T-helper 2 cell treated with Interferon-gamma antibody and Interleukin-4, amounts not matched to agents 5 μg/mL and 100 μg/mL, for 36 hours (primary cell): ENCODE data around the gene MAP2.

Experiments used
- DNase-seq: peaks from one replicate; pipeline ENCODE4 v3.0.0; 2021; ENCODE audit warnings: low spot score
- H3K27ac Mint-ChIP-seq: one replicate; pipeline ENCODE4 v1.8.0; 2021; ENCODE audit warnings: mild to moderate bottlenecking, mixed read lengths
- H3K27me3 Mint-ChIP-seq: one replicate; pipeline ENCODE4 v1.8.0; 2021; ENCODE audit warnings: low read depth, mixed read lengths
- H3K36me3 Mint-ChIP-seq: one replicate; pipeline ENCODE4 v1.8.0; 2021; ENCODE audit warnings: low read depth, mixed read lengths
- H3K4me1 Mint-ChIP-seq: one replicate; pipeline ENCODE4 v1.8.0; 2021; ENCODE audit warnings: low read depth, mixed read lengths
- H3K4me3 Mint-ChIP-seq: one replicate; pipeline ENCODE4 v1.8.0; 2022; ENCODE audit warnings: mild to moderate bottlenecking, moderate library complexity, mixed read lengths
- H3K9me3 Mint-ChIP-seq: one replicate; pipeline ENCODE4 v1.8.0; 2021; ENCODE audit warnings: mixed read lengths

The MAP2 gene

DNA sequence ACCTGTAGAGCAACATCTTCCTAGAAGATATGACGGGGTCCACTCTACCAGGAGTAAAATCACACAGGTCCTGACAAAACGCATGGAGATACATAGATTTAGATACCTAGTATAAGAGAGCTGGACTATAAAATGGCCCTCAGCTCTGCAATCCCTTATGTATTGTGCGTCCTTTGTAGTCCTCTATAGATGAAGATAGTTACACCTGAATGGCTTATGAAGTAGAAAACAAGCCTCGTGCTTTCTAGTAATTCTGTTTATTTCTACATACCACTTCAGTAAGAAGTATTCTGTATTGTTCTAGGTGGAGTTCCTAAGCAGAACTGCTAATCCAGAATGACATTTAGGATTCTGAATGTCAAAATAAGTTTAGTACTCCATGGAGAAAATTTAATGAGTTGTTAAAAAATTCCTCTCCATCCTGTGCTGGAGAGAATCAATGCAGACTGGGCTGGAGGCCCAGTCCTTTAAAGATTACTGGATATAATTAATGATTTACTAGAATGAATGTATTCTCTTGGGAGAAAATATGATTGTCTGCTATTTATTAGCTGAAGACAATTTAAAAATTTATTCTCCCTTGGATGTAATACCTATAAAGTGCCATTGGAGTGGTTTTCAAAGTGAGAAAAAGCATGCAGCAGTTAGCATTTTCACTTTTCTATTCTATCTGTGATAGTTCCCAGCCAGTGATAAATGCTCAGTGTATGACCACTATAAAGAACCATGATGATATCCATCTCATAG is 200.5 kb downstream of the MAP2 start:
- Mint-ChIP-seq H3K9me3 (no peaks in the 10 kb centered on the region), H3K27me3 (no peaks in the 10 kb centered on the region), H3K4me3 (no peak overlapping the region), H3K4me1 (no peaks in the 10 kb centered on the region), H3K27ac (no peak overlapping the region), H3K36me3 (no peaks in the 10 kb centered on the region)
- no peak for DNase-seq

DNA sequence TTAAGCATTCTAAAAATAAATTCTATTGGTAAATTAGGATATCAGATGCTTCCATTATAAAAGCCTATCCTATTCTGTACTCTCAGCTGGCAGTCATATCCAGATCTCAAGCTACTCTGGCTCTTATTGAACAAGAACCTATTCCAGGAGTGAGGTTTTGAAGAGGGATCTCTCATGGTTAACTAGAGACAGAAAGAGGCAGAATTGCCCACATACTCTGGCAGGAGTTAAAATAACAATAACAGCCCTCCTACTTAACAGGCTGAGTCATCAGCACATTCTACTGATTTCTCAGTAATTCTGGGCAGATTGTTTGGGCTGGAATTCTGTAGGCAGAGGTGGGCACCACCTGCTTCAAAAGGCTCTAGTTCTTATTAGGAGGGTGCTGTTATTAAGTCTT is 205.8 kb downstream of the MAP2 start:
- H3K36me3 Mint-ChIP-seq = no peaks in the 10 kb centered on the region
- no peak overlapping the region for H3K4me3 Mint-ChIP-seq
- no peaks in the 10 kb centered on the region for H3K4me1 Mint-ChIP-seq
- DNase-seq = no peak
- H3K27ac Mint-ChIP-seq = no peak overlapping the region
- H3K27me3 Mint-ChIP-seq = no peaks in the 10 kb centered on the region
- H3K9me3 Mint-ChIP-seq = no peaks in the 10 kb centered on the region

DNA sequence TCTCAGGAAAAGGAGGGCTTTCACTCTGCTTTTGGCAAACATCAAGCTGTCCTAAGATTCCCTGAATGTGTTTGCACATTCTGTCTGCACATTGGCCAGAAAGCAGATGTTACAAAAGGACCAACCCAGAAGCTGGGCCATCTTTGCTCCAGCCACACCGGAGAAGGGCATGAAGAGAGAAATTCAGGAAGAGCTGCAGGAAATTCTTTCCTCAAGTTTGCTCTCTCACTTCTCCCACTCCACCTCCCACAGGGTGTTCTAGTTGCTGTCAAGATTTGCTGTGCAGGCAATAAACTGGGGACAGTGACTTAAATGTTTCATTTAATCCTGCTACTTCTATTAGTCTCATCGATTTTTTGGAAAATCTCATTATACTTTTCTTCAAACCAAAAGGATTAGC is 210.1 kb downstream of the MAP2 start:
- DNase-seq = no peak
- Mint-ChIP-seq H3K4me1 (no peaks in the 10 kb centered on the region), H3K9me3 (no peaks in the 10 kb centered on the region), H3K27ac (no peak overlapping the region), H3K36me3 (no peaks in the 10 kb centered on the region), H3K27me3 (no peaks in the 10 kb centered on the region), H3K4me3 (no peak overlapping the region)

DNA sequence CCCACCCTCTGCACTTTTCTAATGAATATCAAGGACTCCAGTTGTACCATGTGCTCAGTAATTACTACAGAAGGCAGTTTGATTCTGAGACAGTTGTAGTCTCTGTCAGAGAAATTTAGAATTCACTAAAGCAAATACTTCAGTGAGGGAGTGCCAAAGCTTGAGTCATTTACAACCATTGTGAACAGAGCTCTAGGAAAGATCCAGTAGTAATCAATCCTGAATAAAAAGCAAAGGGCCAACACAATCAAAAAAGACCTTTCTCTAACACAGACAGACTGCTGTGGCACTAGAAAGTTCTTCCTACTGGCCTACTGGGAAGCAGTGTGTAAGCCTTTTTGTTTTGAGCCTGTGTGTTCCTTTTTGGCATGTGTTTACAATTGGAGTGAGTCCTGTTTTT is 212.2 kb downstream of the MAP2 start:
- no peak for DNase-seq
- Mint-ChIP-seq H3K36me3 (no peaks in the 10 kb centered on the region), H3K27ac (no peak overlapping the region), H3K27me3 (no peaks in the 10 kb centered on the region), H3K9me3 (no peaks in the 10 kb centered on the region), H3K4me3 (no peak overlapping the region), H3K4me1 (no peaks in the 10 kb centered on the region)

DNA sequence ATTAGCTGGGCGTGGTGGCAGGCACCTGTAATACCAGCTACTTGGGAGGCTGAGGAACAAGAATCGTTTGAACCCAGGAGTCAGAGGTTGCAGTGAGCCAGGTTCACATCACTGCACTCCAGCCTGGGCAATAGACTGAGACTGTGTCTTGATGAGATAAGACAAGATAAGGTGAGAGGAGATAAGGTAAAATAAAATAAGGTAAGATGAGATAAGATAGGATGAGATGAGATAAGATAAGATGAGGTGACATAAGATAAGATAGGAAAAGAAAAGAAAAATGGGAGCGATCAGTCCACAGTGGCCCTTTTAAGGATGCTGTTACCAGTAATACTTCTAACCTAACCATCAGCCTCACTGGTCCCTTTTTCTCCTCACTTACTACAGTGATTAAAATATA is 213.4 kb downstream of the MAP2 start:
- H3K27me3 Mint-ChIP-seq = no peaks in the 10 kb centered on the region
- no peak overlapping the region for H3K4me3 Mint-ChIP-seq
- no peaks in the 10 kb centered on the region for H3K4me1 Mint-ChIP-seq
- DNase-seq = no peak
- no peaks in the 10 kb centered on the region for H3K9me3 Mint-ChIP-seq
- no peak overlapping the region for H3K27ac Mint-ChIP-seq
- no peaks in the 10 kb centered on the region for H3K36me3 Mint-ChIP-seq

DNA sequence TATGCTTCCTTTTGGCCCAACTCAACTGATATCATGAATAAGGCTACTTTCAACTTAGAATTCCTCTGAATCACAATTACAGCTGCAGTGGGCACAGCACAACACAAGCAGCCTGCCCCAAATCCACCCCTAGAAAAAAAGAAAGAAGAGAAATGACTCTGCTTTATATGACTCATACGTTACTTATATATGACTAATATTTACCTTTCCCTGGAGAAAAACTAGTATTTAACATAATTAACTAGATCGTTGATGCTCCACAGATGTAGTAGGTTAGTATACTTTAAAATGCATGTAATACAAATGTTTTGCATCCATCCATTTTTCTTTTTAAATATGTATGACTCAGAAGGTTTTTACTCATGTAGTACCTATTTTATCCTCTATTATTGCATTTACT is 214.5 kb downstream of the MAP2 start:
- Mint-ChIP-seq H3K27me3 (no peaks in the 10 kb centered on the region), H3K4me1 (no peaks in the 10 kb centered on the region), H3K27ac (no peak overlapping the region), H3K9me3 (no peaks in the 10 kb centered on the region), H3K4me3 (no peak overlapping the region), H3K36me3 (no peaks in the 10 kb centered on the region)
- no peak for DNase-seq

DNA sequence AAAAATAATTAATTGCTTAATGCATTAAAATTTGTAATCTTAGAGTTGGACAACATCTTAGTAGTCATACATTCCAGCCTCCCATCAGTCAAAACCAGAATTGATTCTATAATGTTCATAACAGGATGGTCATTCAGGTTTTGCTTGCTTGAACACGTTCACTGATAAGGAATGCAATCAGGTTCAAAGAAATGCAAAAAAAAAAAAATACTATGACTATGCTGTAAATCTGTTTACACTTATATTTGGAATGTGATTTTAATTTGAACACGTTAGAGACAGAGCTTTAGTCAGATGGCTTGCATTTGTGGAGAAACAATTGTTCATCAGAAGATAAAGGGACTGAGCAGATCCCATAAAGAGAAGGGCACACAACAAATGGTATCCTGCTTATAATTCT is 216.5 kb downstream of the MAP2 start:
- Mint-ChIP-seq H3K36me3 (no peaks in the 10 kb centered on the region), H3K27ac (no peak overlapping the region), H3K27me3 (no peaks in the 10 kb centered on the region), H3K9me3 (no peaks in the 10 kb centered on the region), H3K4me1 (no peaks in the 10 kb centered on the region), H3K4me3 (no peak overlapping the region)
- no peak for DNase-seq

DNA sequence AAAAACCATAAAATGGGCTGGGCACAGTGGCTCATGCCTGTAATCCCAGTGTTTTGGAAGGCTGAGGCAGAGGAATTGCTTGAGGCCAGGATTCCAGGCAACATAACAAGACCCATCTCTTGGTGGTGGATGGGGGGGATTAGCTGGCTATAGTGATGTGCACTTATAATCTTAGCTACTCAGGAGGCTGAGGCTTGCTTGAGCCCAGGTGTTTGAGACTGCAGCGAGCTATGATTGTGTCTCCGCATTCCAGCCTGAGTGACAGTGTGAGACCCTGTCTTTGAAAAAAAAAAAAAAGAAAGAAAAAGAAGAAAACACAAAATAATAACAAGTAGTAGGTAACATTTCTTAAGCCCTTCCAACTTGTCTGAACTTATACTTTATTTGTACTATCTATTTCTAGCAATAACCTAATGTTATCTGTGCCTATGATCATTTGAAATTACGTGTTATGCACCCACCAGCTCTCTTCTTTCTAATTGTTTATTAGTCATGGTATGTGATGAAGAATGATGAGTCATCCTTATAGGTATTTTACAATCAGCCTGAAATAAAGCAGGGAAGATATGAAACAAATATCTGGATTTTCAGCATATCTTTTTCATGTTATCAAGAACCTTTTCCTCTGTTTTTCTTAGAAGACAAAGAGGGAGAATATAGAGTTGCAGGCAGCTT is 218.4 kb downstream of the MAP2 start:
- Mint-ChIP-seq H3K4me1 (no peaks in the 10 kb centered on the region), H3K4me3 (no peak overlapping the region), H3K27ac (no peak overlapping the region), H3K36me3 (no peaks in the 10 kb centered on the region), H3K27me3 (no peaks in the 10 kb centered on the region), H3K9me3 (no peaks in the 10 kb centered on the region)
- no peak for DNase-seq

DNA sequence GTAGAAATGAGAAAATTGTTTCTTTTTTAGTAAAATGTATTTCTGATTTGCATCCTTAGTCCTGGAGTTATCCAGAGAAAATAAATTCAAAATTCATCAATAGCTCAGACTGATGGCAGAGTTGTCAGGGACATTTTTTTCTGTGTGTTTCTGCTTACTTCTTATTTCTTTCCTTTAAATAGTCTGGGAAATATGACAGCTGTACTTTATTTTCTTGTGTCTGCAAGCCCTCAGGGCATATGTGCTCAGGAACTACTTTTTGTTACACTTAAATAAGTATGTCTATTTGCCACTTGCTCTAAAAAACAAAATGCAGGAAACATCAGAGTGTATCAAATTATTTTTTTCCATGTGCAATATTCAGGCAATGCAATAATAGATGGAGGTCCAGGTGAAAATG is 221.0 kb downstream of the MAP2 start:
- no peaks in the 10 kb centered on the region for H3K27me3 Mint-ChIP-seq
- DNase-seq = no peak
- no peaks in the 10 kb centered on the region for H3K36me3 Mint-ChIP-seq
- no peaks in the 10 kb centered on the region for H3K9me3 Mint-ChIP-seq
- H3K27ac Mint-ChIP-seq = no peak overlapping the region
- no peaks in the 10 kb centered on the region for H3K4me1 Mint-ChIP-seq
- no peak overlapping the region for H3K4me3 Mint-ChIP-seq

DNA sequence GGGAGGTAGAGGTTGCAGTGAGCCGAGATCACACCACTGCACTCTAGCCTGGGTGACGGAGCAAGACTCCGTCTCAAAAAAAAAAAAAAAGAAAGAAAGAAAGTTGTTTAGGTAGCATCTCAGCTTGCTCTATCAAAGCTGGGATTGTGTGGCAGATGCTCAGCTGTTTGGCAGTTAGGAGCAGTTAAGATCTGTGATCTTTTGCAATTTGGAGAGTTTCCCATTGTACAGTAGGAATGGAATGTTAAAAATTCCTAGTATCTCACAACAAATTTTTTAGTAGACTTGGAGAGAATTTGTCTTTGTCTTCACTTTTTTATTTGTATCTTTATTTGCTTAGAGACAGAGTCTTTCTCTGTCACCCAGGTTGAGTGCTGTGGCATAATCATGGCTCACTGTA is 224.9 kb downstream of the MAP2 start:
- H3K27me3 Mint-ChIP-seq = no peaks in the 10 kb centered on the region
- H3K4me3 Mint-ChIP-seq = no peak overlapping the region
- no peaks in the 10 kb centered on the region for H3K4me1 Mint-ChIP-seq
- no peak for DNase-seq
- no peak overlapping the region for H3K27ac Mint-ChIP-seq
- H3K36me3 Mint-ChIP-seq = no peaks in the 10 kb centered on the region
- H3K9me3 Mint-ChIP-seq = no peaks in the 10 kb centered on the region

DNA sequence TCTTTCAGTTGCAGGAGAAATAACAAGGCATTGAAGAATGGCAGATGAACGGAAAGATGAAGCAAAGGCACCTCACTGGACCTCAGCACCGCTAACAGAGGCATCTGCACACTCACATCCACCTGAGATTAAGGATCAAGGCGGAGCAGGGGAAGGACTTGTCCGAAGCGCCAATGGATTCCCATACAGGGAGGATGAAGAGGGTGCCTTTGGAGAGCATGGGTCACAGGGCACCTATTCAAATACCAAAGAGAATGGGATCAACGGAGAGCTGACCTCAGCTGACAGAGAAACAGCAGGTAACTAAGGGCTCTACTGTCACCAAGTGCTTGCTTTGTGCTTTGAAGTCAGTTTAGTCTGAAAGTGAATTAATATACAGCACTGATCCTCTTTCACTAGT is 229.3 kb downstream of the MAP2 start:
- no peaks in the 10 kb centered on the region for H3K36me3 Mint-ChIP-seq
- no peaks in the 10 kb centered on the region for H3K27me3 Mint-ChIP-seq
- no peak for DNase-seq
- H3K4me1 Mint-ChIP-seq = no peaks in the 10 kb centered on the region
- no peak overlapping the region for H3K27ac Mint-ChIP-seq
- no peaks in the 10 kb centered on the region for H3K9me3 Mint-ChIP-seq
- H3K4me3 Mint-ChIP-seq = no peak overlapping the region

DNA sequence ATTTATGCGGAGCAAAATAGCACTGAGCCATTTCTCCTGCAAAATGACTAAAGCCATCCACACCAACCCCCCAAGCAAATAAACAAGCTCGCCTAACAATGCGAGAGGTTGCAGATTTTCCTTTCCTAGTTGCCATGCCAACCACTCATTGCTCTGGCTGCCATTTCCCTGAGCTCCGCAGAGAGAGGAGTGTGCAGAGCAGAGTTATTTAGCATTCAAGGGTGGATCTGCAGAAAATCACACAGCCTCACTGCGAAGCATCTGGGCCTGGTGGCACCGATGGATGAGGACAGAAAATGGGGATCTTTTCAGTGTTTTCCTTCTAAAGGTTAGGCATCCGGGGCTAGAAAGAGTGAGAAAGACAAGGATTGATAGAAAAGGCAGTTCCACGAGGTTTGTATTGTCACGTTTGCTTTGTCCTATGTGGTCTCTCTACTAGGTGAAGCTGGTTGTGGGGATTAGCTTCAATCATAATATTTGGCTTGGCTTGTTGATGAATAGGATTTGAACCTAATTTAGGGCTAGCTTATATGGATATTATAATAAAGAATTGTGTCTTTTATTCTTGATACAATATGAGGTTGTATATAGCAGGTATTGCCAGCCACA is 237.5 kb downstream of the MAP2 start:
- DNase-seq = no peak
- Mint-ChIP-seq H3K27me3 (no peaks in the 10 kb centered on the region), H3K36me3 (no peaks in the 10 kb centered on the region), H3K9me3 (no peaks in the 10 kb centered on the region), H3K27ac (no peak overlapping the region), H3K4me1 (no peaks in the 10 kb centered on the region), H3K4me3 (no peak overlapping the region)

DNA sequence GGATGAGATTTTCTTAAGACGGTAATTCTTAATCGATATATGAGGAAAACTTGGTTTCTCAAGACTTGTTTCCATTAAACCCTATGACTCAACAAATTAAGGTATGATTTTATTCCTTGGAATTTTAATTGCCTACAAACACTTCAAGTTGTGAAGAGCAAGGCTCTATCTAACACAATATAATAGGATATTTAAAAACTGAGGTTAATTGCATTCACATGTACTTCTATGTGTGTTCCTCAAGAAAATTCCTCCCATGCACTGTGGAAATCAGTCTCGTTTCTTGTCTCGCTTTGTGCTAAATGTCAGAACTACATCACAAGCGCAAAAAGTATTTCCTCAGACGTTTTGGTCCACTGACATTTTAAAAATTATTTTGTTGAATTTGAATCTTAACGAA is 238.2 kb downstream of the MAP2 start:
- H3K36me3 Mint-ChIP-seq = no peaks in the 10 kb centered on the region
- H3K9me3 Mint-ChIP-seq = no peaks in the 10 kb centered on the region
- H3K4me3 Mint-ChIP-seq = no peak overlapping the region
- no peaks in the 10 kb centered on the region for H3K27me3 Mint-ChIP-seq
- no peaks in the 10 kb centered on the region for H3K4me1 Mint-ChIP-seq
- no peak overlapping the region for H3K27ac Mint-ChIP-seq
- DNase-seq = no peak

DNA sequence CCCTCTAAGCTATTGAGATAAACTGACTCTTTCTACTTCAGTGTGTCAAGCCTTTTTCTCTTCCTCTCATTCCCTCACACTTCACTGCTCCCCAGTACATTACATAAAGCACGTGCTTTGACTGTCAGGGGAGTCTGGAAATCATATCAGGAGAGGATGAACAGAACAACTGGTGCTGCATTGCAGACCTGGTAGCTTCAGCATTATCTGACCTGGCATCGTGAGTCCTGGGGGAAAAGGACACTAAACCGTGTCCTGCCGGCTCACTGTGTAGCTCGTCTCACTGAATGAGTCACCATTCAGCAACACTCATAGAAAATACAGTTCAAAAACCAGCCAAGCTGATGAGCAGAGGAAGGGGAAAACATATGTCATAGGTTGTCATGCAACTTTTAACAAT is 239.3 kb downstream of the MAP2 start:
- DNase-seq = no peak
- H3K27ac Mint-ChIP-seq = no peak overlapping the region
- no peaks in the 10 kb centered on the region for H3K4me1 Mint-ChIP-seq
- no peaks in the 10 kb centered on the region for H3K9me3 Mint-ChIP-seq
- H3K36me3 Mint-ChIP-seq = no peaks in the 10 kb centered on the region
- H3K4me3 Mint-ChIP-seq = no peak overlapping the region
- no peaks in the 10 kb centered on the region for H3K27me3 Mint-ChIP-seq
